GM19438 (cell line): ENCODE results near the gene ACP4.

Source experiments
- ATAC-seq: cut with Tn5 transposase; IDR thresholded peaks from one replicate; pipeline ENCODE4 v1.9.1; 2021; ENCODE audit warnings: low read depth; ENCODE audit not compliant: unreplicated experiment

Gene ACP4

GRCh38 chr19:50838239-50838638 is 48.0 kb downstream of the ACP4 start:
- ATAC-seq = no peak

- ATAC-seq = no peak
These were observed 49.8 kb downstream of the ACP4 start for GRCh38 chr19:50839712-50840655.

GRCh38 chr19:50842130-50842529 is 51.9 kb downstream of the ACP4 start:
- no peak for ATAC-seq

GRCh38 chr19:50843205-50843604 is 53.0 kb downstream of the ACP4 start:
- ATAC-seq = no peak

GRCh38 chr19:50843701-50844221 is 53.5 kb downstream of the ACP4 start:
- no peak for ATAC-seq

- no peak for ATAC-seq
These were observed 54.2 kb downstream of the ACP4 start for GRCh38 chr19:50844296-50844935.
